Ishikawa (cell line): ENCODE data around the gene CRELD2.

Source experiments
- CREB1 ChIP-seq: IDR thresholded peaks from 2 replicates; pipeline ENCODE4 v1.6.1; 2012; ENCODE audit warnings: low read depth
- EGR1 ChIP-seq: IDR thresholded peaks from 2 replicates; pipeline ENCODE4 v1.6.1; 2012
- EP300 ChIP-seq: IDR thresholded peaks from 2 replicates; pipeline ENCODE4 v1.6.1; 2012; ENCODE audit warnings: borderline replicate concordance
- RAD21 ChIP-seq: IDR thresholded peaks from 2 replicates; pipeline ENCODE4 v1.6.1; 2012; ENCODE audit warnings: low read depth

- no peak for TF ChIP-seq EP300
- no peak for TF ChIP-seq CREB1
- TF ChIP-seq RAD21, result no peak
- TF ChIP-seq EGR1, result no peak
These were observed 45.2 kb downstream of the CRELD2 start for GRCh38 chr22:49963647-49964026.
